GM23338 (cell line): ENCODE results near the gene ZFP36. TPM values are rescaled to one million over a fixed set of nuclear protein-coding genes. Genes with fewer than 3 reads are reported as not detected.

Source experiments
- ATAC-seq: fragments of 200-7000 bp; cut with Tn5 transposase; 3 replicates; pipeline ENCODE4 v1.9.1; 2020
- DNase-seq: peaks from one replicate; pipeline ENCODE4 v3.0.0-alpha.2; 2015; ENCODE audit warnings: low spot score
- H2AFZ ChIP-seq: fragments of 200-600 bp; sonication (generic); 2 replicates; pipeline ENCODE4 v1.8.0; 2016; ENCODE audit warnings: antibody characterized with exemption, mild to moderate bottlenecking, moderate library complexity
- H3F3A ChIP-seq: fragments of 200-600 bp; sonication (generic); replicated peaks from 2 replicates; pipeline ENCODE4 v1.8.0; 2017; ENCODE audit warnings: antibody characterized with exemption, mixed run types, low read depth
- H3K27ac ChIP-seq: fragments of 200-600 bp; sonication (generic); 2 replicates; pipeline ENCODE4 v1.6.1; 2016; ENCODE audit warnings: low read depth
- H3K27me3 ChIP-seq: fragments of 200-600 bp; sonication (generic); 2 replicates; pipeline ENCODE4 v1.8.0; 2016; ENCODE audit warnings: mild to moderate bottlenecking, mixed run types, moderate library complexity; ENCODE audit not compliant: insufficient read depth
- H3K36me3 ChIP-seq: fragments of 200-600 bp; sonication (generic); 2 replicates; pipeline ENCODE4 v1.8.0; 2016; ENCODE audit warnings: mild to moderate bottlenecking; ENCODE audit not compliant: insufficient read depth
- H3K4me1 ChIP-seq: fragments of 200-600 bp; sonication (generic); 2 replicates; pipeline ENCODE4 v1.8.0; 2016; ENCODE audit warnings: mild to moderate bottlenecking, moderate library complexity; ENCODE audit not compliant: insufficient read depth
- H3K4me2 ChIP-seq: fragments of 200-600 bp; sonication (generic); 2 replicates; pipeline ENCODE4 v1.7.1; 2017; ENCODE audit warnings: mixed run types
- H3K4me3 ChIP-seq: fragments of 200-600 bp; sonication (generic); 2 replicates; pipeline ENCODE4 v1.6.1; 2016; ENCODE audit warnings: mixed run types
- H3K79me2 ChIP-seq: fragments of 200-600 bp; sonication (generic); replicated peaks from 2 replicates; pipeline ENCODE4 v1.8.0; 2017; ENCODE audit warnings: mild to moderate bottlenecking; ENCODE audit not compliant: insufficient read depth
- H3K9me2 ChIP-seq: fragments of 200-600 bp; sonication (generic); 2 replicates; pipeline ENCODE4 v1.8.0; 2017; ENCODE audit not compliant: insufficient read depth
- H4K20me1 ChIP-seq: fragments of 200-600 bp; sonication (generic); replicated peaks from 2 replicates; pipeline ENCODE4 v1.8.0; 2017; ENCODE audit warnings: mild to moderate bottlenecking; ENCODE audit not compliant: insufficient read depth
- H3K27ac Mint-ChIP-seq: 2 replicates; pipeline ENCODE4 v1.8.0; 2020; ENCODE audit warnings: inconsistent platforms, mild to moderate bottlenecking, moderate library complexity, mixed read lengths
- H3K27me3 Mint-ChIP-seq: 3 replicates; pipeline ENCODE4 v1.8.0; 2022; ENCODE audit warnings: low read depth, mild to moderate bottlenecking, moderate library complexity, mixed read lengths, inconsistent platforms; ENCODE audit not compliant: insufficient read depth, poor library complexity
- H3K36me3 Mint-ChIP-seq: 3 replicates; pipeline ENCODE4 v1.8.0; 2021; ENCODE audit warnings: low read depth, mild to moderate bottlenecking, inconsistent platforms, moderate library complexity, mixed read lengths
- H3K4me1 Mint-ChIP-seq: 3 replicates; pipeline ENCODE4 v1.8.0; 2020; ENCODE audit warnings: mild to moderate bottlenecking, inconsistent platforms, mixed read lengths
- H3K4me3 Mint-ChIP-seq: 3 replicates; pipeline ENCODE4 v1.8.0; 2021; ENCODE audit warnings: moderate library complexity, mild to moderate bottlenecking, inconsistent platforms, mixed read lengths
- H3K9me3 Mint-ChIP-seq: 3 replicates; pipeline ENCODE4 v1.8.0; 2020; ENCODE audit warnings: moderate library complexity, mild to moderate bottlenecking, inconsistent platforms, mixed read lengths
- CREB1 ChIP-seq: fragments of 250-450 bp; sonication (Bioruptor Pico); IDR thresholded peaks from 2 replicates; pipeline ENCODE4 v1.5.0; 2020; ENCODE audit warnings: low read depth, mild to moderate bottlenecking, moderate library complexity
- CTCF ChIP-seq, 2 experiments: fragments of 200-600 bp in 1 of 2; sonication (generic) in 1 of 2; conservative IDR thresholded peaks; 2 replicates each; pipeline versions ENCODE4 v1.5.1 to v1.6.1; 2016 to 2017; ENCODE audit warnings: antibody characterized with exemption in 2 of 2, low read depth in 2 of 2, mild to moderate bottlenecking in 2 of 2, moderate library complexity in 1 of 2
- EZH2 ChIP-seq: fragments of 200-600 bp; sonication (generic); IDR thresholded peaks from one replicate; pipeline ENCODE4 v1.8.0; 2017; ENCODE audit warnings: antibody characterized with exemption, mild to moderate bottlenecking, low read depth; ENCODE audit not compliant: unreplicated experiment
- EZH2phosphoT487 ChIP-seq: fragments of 200-600 bp; sonication (generic); IDR thresholded peaks from one replicate; pipeline ENCODE4 v1.8.1; 2018; ENCODE audit warnings: antibody characterized with exemption; ENCODE audit not compliant: unreplicated experiment
- JUNB ChIP-seq: IDR thresholded peaks from one replicate; pipeline ENCODE4 v1.6.1; 2016; ENCODE audit warnings: antibody characterized with exemption; ENCODE audit not compliant: unreplicated experiment
- NANOG ChIP-seq: IDR thresholded peaks from 2 replicates; pipeline ENCODE4 v1.6.1; 2016; ENCODE audit warnings: antibody characterized with exemption, borderline replicate concordance
- POLR2AphosphoS5 ChIP-seq: IDR thresholded peaks from 2 replicates; pipeline ENCODE4 v1.6.1; 2016; ENCODE audit warnings: antibody characterized with exemption, low read depth
- STAT1 ChIP-seq: IDR thresholded peaks from one replicate; pipeline ENCODE4 v1.6.1; 2016; ENCODE audit warnings: antibody characterized with exemption; ENCODE audit not compliant: unreplicated experiment
- ZNF114 ChIP-seq: fragments of 250-450 bp; sonication (Bioruptor Pico); IDR thresholded peaks from 2 replicates; pipeline ENCODE4 v1.5.0; 2020; ENCODE audit warnings: mild to moderate bottlenecking, moderate library complexity
- ZNF331 ChIP-seq: fragments of 250-450 bp; sonication (Bioruptor Pico); IDR thresholded peaks from 2 replicates; pipeline ENCODE4 v1.5.0; 2020; ENCODE audit warnings: low read depth, mild to moderate bottlenecking, moderate library complexity
- ZNF462 ChIP-seq: fragments of 250-450 bp; sonication (Bioruptor Pico); IDR thresholded peaks from 2 replicates; pipeline ENCODE4 v1.5.0; 2020; ENCODE audit warnings: mild to moderate bottlenecking, moderate library complexity
- polyA plus RNA-seq: library from polyadenylated mRNA; unstranded; fragments of >200 nt; fragmentation: Nextera tagmentation; extraction: Ambion mirVana; gene quantifications from 2 replicates; pipeline ENCODE4 v1.2.1, GENCODE V29; 2016
- total RNA-seq: library from RNA; depleted of rRNA; stranded (reverse); fragments of >200 nt; shearing (Covaris generic); gene quantifications from 2 replicates; pipeline ENCODE4 v1.2.3, GENCODE V29; 2014
- TF ChIP-seq, protein P1 (sequence below): IDR thresholded peaks from one replicate; pipeline ENCODE4 v1.6.1; 2018; ENCODE audit warnings: antibody characterized with exemption; ENCODE audit not compliant: unreplicated experiment
- TF ChIP-seq, protein P2 (sequence below): IDR thresholded peaks from 2 replicates; pipeline ENCODE4 v1.6.1; 2016; ENCODE audit warnings: antibody characterized with exemption

The ZFP36 gene
- total and polyA plus RNA-seq, 2 experiments from 2014 or later = 9.5 to 27.5 TPM

DNA sequence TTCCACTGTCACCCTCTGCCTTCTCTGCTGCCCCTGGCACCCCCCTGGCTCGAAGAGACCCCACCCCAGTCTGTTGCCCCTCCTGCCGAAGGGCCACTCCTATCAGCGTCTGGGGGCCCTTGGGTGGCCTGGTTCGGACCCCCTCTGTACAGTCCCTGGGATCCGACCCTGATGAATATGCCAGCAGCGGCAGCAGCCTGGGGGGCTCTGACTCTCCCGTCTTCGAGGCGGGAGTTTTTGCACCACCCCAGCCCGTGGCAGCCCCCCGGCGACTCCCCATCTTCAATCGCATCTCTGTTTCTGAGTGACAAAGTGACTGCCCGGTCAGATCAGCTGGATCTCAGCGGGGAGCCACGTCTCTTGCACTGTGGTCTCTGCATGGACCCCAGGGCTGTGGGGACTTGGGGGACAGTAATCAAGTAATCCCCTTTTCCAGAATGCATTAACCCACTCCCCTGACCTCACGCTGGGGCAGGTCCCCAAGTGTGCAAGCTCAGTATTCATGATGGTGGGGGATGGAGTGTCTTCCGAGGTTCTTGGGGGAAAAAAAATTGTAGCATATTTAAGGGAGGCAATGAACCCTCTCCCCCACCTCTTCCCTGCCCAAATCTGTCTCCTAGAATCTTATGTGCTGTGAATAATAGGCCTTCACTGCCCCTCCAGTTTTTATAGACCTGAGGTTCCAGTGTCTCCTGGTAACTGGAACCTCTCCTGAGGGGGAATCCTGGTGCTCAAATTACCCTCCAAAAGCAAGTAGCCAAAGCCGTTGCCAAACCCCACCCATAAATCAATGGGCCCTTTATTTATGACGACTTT is 2.0 kb downstream of the ZFP36 start:
- Histone ChIP-seq H3K79me2 (peaks cover 24% of the 10 kb centered on the region), H3K4me3 (peak overlapping the region; percentile 99), H3K4me2 (peak overlapping the region; percentile 91), H4K20me1 (peaks cover 4% of the 10 kb centered on the region; the same call in 1 of the 2 replicates), H2AFZ (no peak overlapping the region), H3K4me1 (peaks cover 55% of the 10 kb centered on the region), H3K27ac (peak overlapping the region; percentile 93), H3K9me2 (no peaks in the 10 kb centered on the region), H3K36me3 (no peaks in the 10 kb centered on the region), H3F3A (peaks cover 39% of the 10 kb centered on the region), H3K27me3 (no peaks in the 10 kb centered on the region)
- Mint-ChIP-seq H3K4me3 (peak overlapping the region; percentile 94), H3K4me1 (peaks cover 52% of the 10 kb centered on the region), H3K9me3 (peaks cover 4% of the 10 kb centered on the region; the same call in 2 of the 3 replicates), H3K36me3 (peaks cover 17% of the 10 kb centered on the region; the same call in 2 of the 3 replicates), H3K27me3 (peaks cover 43% of the 10 kb centered on the region), H3K27ac (peak overlapping the region; percentile 89)
- TF ChIP-seq ZNF114 (CRISPR knock-in tag) = no peak
- TF ChIP-seq ZNF331 (CRISPR knock-in tag) = no peak
- no peak for TF ChIP-seq CTCF (conservative IDR thresholded peaks at IDR 0.05; ENCODE audit: low read depth in 2 of 2)
- TF ChIP-seq, protein P1, sequence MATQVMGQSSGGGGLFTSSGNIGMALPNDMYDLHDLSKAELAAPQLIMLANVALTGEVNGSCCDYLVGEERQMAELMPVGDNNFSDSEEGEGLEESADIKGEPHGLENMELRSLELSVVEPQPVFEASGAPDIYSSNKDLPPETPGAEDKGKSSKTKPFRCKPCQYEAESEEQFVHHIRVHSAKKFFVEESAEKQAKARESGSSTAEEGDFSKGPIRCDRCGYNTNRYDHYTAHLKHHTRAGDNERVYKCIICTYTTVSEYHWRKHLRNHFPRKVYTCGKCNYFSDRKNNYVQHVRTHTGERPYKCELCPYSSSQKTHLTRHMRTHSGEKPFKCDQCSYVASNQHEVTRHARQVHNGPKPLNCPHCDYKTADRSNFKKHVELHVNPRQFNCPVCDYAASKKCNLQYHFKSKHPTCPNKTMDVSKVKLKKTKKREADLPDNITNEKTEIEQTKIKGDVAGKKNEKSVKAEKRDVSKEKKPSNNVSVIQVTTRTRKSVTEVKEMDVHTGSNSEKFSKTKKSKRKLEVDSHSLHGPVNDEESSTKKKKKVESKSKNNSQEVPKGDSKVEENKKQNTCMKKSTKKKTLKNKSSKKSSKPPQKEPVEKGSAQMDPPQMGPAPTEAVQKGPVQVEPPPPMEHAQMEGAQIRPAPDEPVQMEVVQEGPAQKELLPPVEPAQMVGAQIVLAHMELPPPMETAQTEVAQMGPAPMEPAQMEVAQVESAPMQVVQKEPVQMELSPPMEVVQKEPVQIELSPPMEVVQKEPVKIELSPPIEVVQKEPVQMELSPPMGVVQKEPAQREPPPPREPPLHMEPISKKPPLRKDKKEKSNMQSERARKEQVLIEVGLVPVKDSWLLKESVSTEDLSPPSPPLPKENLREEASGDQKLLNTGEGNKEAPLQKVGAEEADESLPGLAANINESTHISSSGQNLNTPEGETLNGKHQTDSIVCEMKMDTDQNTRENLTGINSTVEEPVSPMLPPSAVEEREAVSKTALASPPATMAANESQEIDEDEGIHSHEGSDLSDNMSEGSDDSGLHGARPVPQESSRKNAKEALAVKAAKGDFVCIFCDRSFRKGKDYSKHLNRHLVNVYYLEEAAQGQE = no peak
- no peak for TF ChIP-seq CREB1 (CRISPR knock-in tag)
- no peak for TF ChIP-seq STAT1
- TF ChIP-seq POLR2AphosphoS5 = no peak
- TF ChIP-seq, protein P2, sequence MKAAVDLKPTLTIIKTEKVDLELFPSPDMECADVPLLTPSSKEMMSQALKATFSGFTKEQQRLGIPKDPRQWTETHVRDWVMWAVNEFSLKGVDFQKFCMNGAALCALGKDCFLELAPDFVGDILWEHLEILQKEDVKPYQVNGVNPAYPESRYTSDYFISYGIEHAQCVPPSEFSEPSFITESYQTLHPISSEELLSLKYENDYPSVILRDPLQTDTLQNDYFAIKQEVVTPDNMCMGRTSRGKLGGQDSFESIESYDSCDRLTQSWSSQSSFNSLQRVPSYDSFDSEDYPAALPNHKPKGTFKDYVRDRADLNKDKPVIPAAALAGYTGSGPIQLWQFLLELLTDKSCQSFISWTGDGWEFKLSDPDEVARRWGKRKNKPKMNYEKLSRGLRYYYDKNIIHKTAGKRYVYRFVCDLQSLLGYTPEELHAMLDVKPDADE = no peak
- no peak for TF ChIP-seq ZNF462 (CRISPR knock-in tag)
- no peak for TF ChIP-seq NANOG
- no peak for TF ChIP-seq EZH2
- no peak for TF ChIP-seq JUNB
- TF ChIP-seq EZH2phosphoT487 = no peak
- no peak for ATAC-seq
- no peak for DNase-seq
